LNCAP (cell line): ENCODE results near the gene SNX32.

Source experiments
- TF ChIP-seq, protein P1 (sequence below): fragments of 450-650 bp; IDR thresholded peaks from 2 replicates; pipeline ENCODE4 v1.5.1; 2017; ENCODE audit warnings: mild to moderate bottlenecking

Gene SNX32

DNA sequence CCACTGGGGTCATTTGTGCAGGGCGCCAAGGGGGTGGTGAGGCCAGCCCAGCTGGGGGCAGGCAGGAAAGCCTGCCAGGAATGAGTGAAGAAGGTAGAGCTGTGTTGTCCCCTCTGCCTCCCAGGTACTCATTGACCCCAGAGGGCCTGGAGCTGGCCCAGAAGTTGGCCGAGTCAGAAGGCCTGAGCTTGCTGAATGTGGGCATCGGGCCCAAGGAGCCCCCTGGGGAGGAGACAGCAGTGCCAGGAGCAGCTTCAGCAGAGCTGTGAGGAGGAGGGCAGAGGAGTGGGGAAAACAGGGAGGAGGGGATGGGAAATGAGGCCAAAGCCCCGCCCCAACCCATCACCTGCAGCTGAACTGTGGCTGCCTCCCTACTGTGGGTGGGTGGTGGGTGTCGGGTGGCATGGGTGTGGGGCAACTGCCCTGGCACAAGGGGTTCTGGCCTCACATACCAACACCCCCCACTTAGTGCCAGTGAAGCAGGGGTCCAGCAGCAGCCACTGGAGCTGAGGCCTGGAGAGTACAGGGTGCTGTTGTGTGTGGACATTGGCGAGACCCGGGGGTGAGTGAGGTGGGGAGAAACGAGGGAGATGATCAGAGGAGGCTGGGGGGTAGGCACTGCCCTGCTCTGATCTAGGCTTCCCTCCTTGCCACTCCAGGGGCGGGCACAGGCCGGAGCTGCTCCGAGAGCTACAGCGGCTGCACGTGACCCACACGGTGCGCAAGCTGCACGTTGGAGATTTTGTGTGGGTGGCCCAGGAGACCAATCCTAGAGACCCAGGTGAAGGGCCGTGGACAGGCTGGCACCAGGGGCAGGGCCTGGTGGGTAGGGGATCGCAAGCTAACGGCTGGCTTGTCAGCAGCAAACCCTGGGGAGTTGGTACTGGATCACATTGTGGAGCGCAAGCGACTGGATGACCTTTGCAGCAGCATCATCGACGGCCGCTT, 29.5 kb downstream of the SNX32 start:
- TF ChIP-seq, protein P1, sequence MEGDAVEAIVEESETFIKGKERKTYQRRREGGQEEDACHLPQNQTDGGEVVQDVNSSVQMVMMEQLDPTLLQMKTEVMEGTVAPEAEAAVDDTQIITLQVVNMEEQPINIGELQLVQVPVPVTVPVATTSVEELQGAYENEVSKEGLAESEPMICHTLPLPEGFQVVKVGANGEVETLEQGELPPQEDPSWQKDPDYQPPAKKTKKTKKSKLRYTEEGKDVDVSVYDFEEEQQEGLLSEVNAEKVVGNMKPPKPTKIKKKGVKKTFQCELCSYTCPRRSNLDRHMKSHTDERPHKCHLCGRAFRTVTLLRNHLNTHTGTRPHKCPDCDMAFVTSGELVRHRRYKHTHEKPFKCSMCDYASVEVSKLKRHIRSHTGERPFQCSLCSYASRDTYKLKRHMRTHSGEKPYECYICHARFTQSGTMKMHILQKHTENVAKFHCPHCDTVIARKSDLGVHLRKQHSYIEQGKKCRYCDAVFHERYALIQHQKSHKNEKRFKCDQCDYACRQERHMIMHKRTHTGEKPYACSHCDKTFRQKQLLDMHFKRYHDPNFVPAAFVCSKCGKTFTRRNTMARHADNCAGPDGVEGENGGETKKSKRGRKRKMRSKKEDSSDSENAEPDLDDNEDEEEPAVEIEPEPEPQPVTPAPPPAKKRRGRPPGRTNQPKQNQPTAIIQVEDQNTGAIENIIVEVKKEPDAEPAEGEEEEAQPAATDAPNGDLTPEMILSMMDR = no peak

GRCh38 chr11:65863889-65864705, 30.3 kb downstream of the SNX32 start:
- TF ChIP-seq, protein P1 = no peak

DNA sequence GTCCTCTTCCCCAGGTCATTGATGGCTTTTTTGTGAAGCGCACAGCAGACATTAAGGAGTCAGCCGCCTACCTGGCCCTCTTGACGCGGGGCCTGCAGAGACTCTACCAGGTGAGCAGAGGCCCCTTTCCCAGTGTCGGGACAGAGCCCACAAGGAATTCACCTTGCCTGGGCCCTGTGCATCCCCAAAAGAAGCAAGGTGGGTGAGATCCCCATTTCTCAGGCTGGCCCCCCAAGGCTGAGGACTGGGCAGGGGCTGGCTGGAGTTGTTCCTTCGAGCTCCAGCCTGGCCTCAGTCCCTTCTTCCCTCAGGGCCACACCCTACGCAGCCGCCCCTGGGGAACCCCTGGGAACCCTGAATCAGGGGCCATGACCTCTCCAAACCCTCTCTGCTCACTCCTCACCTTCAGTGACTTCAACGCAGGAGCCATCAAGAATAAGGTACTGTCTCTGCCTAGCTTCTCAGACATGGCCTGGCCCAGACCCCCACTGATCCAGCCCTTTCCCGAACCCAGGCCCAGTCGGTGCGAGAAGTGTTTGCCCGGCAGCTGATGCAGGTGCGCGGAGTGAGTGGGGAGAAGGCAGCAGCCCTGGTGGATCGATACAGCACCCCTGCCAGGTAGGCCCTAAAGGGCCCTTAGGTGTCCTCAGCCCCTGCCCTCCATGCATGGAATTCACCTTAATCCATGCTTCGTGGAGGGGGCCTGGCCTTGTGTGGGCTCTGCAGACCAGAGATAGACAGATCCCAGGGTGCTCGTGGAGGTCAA, 31.1 kb downstream of the SNX32 start:
- TF ChIP-seq, protein P1 = no peak

- TF ChIP-seq, protein P1 = no peak
Measured at GRCh38 chr11:65865550-65866172, 31.9 kb downstream of the SNX32 start.

DNA sequence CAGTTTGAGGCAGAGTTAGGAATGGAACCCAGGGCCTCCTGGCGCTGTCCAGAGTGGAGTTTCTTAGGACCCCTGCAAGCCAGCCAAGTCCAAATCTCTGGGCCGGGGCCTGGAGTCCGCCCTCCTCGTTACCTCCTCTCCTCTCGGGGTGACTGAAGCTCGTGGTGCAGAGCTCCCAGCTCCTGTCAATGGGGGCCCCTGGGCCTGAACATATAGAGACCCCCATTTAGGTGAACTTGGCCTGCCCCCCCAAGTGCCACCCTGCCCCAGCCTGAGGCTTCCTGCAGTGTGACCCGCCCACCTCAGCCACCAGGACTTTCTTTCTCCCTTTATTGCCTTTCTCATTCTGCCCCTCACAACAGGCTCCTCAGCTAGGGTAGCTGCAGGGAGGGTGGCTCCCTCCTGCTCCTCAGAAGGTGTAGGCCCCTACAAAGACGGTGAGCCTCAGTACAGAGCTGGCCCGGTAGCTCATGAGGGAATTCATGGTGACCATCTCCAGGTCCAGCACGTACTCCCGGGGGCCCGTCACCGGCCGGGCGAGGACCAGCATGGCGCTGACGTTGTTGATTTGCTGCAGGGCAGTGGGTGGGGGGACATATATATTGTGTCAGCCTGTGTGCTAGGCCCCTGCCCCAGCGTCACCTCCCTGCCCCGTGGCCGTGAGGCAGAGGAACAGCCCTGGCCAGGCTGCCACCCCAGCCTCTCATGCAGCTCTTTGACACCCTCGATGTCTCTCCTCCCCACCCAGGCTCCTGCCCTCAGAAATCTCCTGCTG, 32.9 kb downstream of the SNX32 start:
- TF ChIP-seq, protein P1 = no peak

DNA sequence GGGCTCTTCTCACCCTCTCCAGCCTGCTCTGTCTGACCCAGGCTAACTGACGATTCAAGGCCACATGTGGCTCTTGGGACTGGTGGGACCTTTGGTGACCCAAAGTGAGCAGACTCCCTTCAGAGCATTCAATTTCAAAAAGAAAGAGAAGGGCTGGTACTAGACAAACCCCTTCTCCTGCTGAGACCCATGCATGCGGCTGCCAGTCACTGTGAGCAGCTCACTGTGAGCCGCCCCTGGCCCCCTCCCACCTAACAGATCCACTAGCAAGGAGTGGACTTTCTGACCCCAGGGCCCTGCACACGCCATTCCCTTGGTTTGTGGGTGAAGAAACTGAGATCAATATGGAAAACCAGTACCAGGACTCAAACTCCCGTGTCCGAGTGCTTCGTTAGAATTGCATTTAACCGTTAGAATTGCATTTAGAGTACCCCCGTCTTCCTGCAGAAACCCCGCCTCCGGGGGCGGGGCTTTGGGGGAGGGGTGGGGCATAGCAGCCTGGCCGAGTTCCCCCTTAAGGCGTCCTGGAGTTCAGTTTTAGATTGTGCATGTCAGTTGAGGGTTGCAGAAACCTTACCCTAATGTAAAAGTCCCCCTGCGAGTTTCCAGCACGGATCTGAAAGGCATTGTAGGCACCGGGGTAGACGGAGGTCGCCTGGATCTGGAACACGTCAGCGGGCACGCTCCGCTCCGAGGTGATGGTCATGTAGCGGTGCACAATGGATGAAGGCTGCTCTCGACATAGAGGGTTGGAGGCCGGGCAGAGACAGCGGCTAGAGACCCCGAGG, 33.7 kb downstream of the SNX32 start:
- TF ChIP-seq, protein P1 = no peak
